Activated naive CD4-positive, alpha-beta T cell treated with anti-CD3 and anti-CD28 coated beads, Interleukin-2, amount 10 ng/mL, durations not matched to agents 7 days and 5 days (primary cell): Measurements from ENCODE around the gene GPSM3.
"Not testable (repeated sequence)": the region's sequence is repeated elsewhere in the genome, so short reads cannot be mapped to it uniquely, and the experiment has no call there.

Experiments used
- CTCF ChIA-PET: fragments of 350-600 bp; sonication (Branson Sonifier 250); formaldehyde crosslinking; loops from one replicate; lab custom pipeline; 2021; ENCODE audit warnings: antibody characterized with exemption; lab: Charles Lee
- DNase-seq: peaks from one replicate; pipeline ENCODE4 v3.0.0-alpha.2; 2020
- H3K27ac Mint-ChIP-seq: one replicate; pipeline ENCODE4 v1.8.0; 2021; ENCODE audit warnings: mild to moderate bottlenecking, moderate library complexity, mixed read lengths
- H3K27me3 Mint-ChIP-seq: one replicate; pipeline ENCODE4 v1.8.0; 2021; ENCODE audit warnings: mild to moderate bottlenecking, mixed read lengths
- H3K36me3 Mint-ChIP-seq: one replicate; pipeline ENCODE4 v1.8.0; 2021; ENCODE audit warnings: mixed read lengths
- H3K4me1 Mint-ChIP-seq: one replicate; pipeline ENCODE4 v1.8.0; 2021; ENCODE audit warnings: mixed read lengths
- H3K4me3 Mint-ChIP-seq: one replicate; pipeline ENCODE4 v1.8.0; 2021; ENCODE audit warnings: mild to moderate bottlenecking, moderate library complexity, mixed read lengths
- H3K9me3 Mint-ChIP-seq: one replicate; pipeline ENCODE4 v1.8.0; 2021; ENCODE audit warnings: mixed read lengths

The GPSM3 gene

GRCh38 chr6:32149932-32150870, 42.2 kb downstream of the GPSM3 start:
- DNase-seq: no peak
- no peaks in the 10 kb centered on the region for H3K36me3 Mint-ChIP-seq
- peaks cover 57% of the 10 kb centered on the region for H3K4me1 Mint-ChIP-seq
- peaks cover 84% of the 10 kb centered on the region for H3K27me3 Mint-ChIP-seq
- CTCF ChIA-PET: interaction anchor here (0.5 kb wide), 1 partner anchor 682 kb away, joined by 3 read pairs; no protein-coding TSS in a partner anchor
- H3K9me3 Mint-ChIP-seq: no peaks in the 10 kb centered on the region
- H3K27ac Mint-ChIP-seq: no peak overlapping the region
- H3K4me3 Mint-ChIP-seq: no peak overlapping the region

- Mint-ChIP-seq H3K4me3 (peak overlapping the region; percentile 63), H3K27ac (peak overlapping the region; percentile 70), H3K9me3 (no peaks in the 10 kb centered on the region), H3K27me3 (peaks cover 89% of the 10 kb centered on the region), H3K4me1 (peaks cover 49% of the 10 kb centered on the region), H3K36me3 (no peaks in the 10 kb centered on the region)
- no peak for DNase-seq
- CTCF ChIA-PET: interaction anchor here (0.7 to 1.8 kb wide), 5 partner anchors 9 to 31 kb away, joined by 3 to 6 read pairs (median 3); partner anchors contain the start of gene EGFL8
Observed at GRCh38 chr6:32149092-32149755, 43.2 kb downstream of the GPSM3 start.

DNA sequence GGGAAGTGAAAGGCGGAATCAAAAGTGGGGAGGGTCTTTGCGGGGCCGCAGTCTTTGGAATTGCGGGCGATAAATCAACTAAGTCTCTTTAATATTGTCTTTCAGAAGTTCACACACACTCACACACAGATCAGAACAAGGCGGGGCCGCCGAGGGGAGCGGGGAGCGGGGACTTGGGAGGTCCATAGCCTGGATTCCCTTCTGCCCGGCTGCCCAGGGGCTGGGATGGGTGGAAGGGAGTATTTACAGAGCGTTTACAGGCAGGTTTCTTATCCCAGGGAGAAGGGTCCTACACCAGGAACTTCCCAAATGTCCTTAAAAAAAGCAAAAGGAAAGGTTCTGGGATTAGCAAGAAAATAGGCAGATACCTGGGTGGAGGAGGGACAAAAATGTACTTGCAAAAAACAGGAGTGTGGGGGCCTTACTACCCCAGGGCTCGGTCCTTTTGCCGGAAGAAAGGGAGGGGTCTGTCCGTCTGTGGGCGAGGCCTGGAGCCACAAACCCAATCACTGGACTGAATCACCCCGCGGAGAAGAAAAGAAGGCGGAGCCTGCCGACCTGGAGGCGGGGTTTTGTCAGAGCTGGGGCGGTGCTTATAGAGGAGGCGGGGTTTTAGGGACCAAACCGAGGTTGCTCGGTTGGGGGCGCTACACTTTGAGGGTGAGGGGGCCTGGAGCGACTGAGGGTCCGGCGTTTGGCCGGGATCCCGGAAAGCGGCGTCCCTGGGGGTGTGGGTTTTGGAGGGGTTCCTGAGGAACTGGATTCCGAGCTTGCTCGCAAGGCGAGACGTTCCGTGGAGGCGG, 44.0 kb downstream of the GPSM3 start:
- no peaks in the 10 kb centered on the region for H3K9me3 Mint-ChIP-seq
- peak overlapping the region; percentile 70 for H3K27ac Mint-ChIP-seq
- H3K27me3 Mint-ChIP-seq: peaks cover 83% of the 10 kb centered on the region
- H3K36me3 Mint-ChIP-seq: no peaks in the 10 kb centered on the region
- H3K4me3 Mint-ChIP-seq: peak overlapping the region; percentile 63
- CTCF ChIA-PET: interaction anchor here (0.6 to 1.8 kb wide), 7 partner anchors 8 to 47 kb away, joined by 3 to 6 read pairs (median 3); partner anchors contain the start of gene EGFL8
- peaks cover 43% of the 10 kb centered on the region for H3K4me1 Mint-ChIP-seq
- DNase-seq: peak; percentile 76

GRCh38 chr6:32147401-32148132, 44.9 kb downstream of the GPSM3 start:
- CTCF ChIA-PET: interaction anchor here (0.6 to 1.8 kb wide), 6 partner anchors 9 to 47 kb away, joined by 3 to 6 read pairs (median 3); no protein-coding TSS in a partner anchor
- Mint-ChIP-seq H3K27me3 (peaks cover 75% of the 10 kb centered on the region), H3K4me3 (no peak overlapping the region), H3K36me3 (no peaks in the 10 kb centered on the region), H3K9me3 (no peaks in the 10 kb centered on the region), H3K27ac (peak overlapping the region; percentile 15), H3K4me1 (peaks cover 35% of the 10 kb centered on the region)
- DNase-seq: no peak

GRCh38 chr6:32146687-32147086, 45.8 kb downstream of the GPSM3 start:
- CTCF ChIA-PET: interaction anchor here (1.2 kb wide), 1 partner anchor 12 kb away, joined by 3 read pairs; no protein-coding TSS in a partner anchor
- Mint-ChIP-seq H3K9me3 (no peaks in the 10 kb centered on the region), H3K4me3 (no peak overlapping the region), H3K36me3 (no peaks in the 10 kb centered on the region), H3K4me1 (peaks cover 28% of the 10 kb centered on the region), H3K27ac (no peak overlapping the region), H3K27me3 (peaks cover 73% of the 10 kb centered on the region)
- no peak for DNase-seq

DNA sequence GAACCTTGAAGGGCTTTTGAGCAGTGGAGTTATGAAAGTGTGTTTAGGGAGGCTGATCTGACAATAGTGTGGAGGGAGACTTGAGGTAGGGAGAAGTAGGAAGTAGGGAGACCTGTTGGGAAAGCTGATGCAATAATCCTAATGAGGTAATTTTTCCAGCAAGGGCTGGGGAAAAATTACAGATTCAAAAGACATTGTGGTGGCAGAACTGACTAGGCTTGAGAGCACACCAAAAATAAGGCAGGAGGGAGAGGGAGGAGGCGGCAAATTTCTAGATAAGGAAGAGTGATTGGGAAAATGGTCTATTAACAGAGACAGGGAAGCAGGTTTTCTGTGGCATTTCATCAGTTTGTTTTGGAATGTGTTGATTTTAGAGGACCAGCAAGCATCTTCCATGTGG, 46.2 kb downstream of the GPSM3 start:
- Mint-ChIP-seq H3K36me3 (no peaks in the 10 kb centered on the region), H3K9me3 (no peaks in the 10 kb centered on the region), H3K4me3 (no peak overlapping the region), H3K4me1 (peaks cover 26% of the 10 kb centered on the region), H3K27ac (no peak overlapping the region), H3K27me3 (peaks cover 69% of the 10 kb centered on the region)
- DNase-seq: no peak
- CTCF ChIA-PET: interaction anchor here (1.0 to 1.2 kb wide), 2 partner anchors 12 to 35 kb away, joined by 3 read pairs; no protein-coding TSS in a partner anchor

GRCh38 chr6:32144238-32144637, 48.2 kb downstream of the GPSM3 start:
- H3K4me3 Mint-ChIP-seq, DNase-seq, CTCF ChIA-PET, H3K36me3 Mint-ChIP-seq, H3K9me3 Mint-ChIP-seq, H3K27ac Mint-ChIP-seq: not testable (repeated sequence)
- H3K4me1 Mint-ChIP-seq: peaks cover 15% of the 10 kb centered on the region
- peaks cover 51% of the 10 kb centered on the region for H3K27me3 Mint-ChIP-seq
